Mesenchymal stem cell (in vitro differentiated cells and primary cell): ENCODE data around the gene RPS6KA1.
A peak's percentile ranks its signal among the peaks of the same experiment; 100 is the strongest.

Experiments
- DNase-seq: peaks from one replicate; pipeline ENCODE4 v3.0.0-alpha.2; 2013
- H2AFZ ChIP-seq: one replicate; pipeline ENCODE4 v1.6.1; 2013; ENCODE audit warnings: low read depth, mild to moderate bottlenecking, control low read depth, inconsistent platforms, low read length, moderate library complexity
- H2AK5ac ChIP-seq: 2 replicates; pipeline ENCODE4 v1.6.1; 2013; ENCODE audit warnings: low read length, moderate library complexity, mild to moderate bottlenecking, inconsistent platforms; ENCODE audit not compliant: severe bottlenecking
- H2BK120ac ChIP-seq: one replicate; pipeline ENCODE4 v1.6.1; 2013; ENCODE audit warnings: low read depth, mild to moderate bottlenecking, inconsistent platforms, low read length, moderate library complexity
- H2BK12ac ChIP-seq, 2 experiments: one replicate each; pipeline ENCODE4 v1.6.1; 2013; ENCODE audit warnings: inconsistent platforms in 2 of 2, low read length in 2 of 2, mild to moderate bottlenecking in 2 of 2, moderate library complexity in 2 of 2, control low read depth in 1 of 2
- H2BK15ac ChIP-seq: one replicate; pipeline ENCODE4 v1.6.1; 2013; ENCODE audit warnings: mild to moderate bottlenecking, low read depth, inconsistent platforms; ENCODE audit not compliant: poor library complexity, severe bottlenecking
- H2BK5ac ChIP-seq: 2 replicates; pipeline ENCODE4 v1.6.1; 2013; ENCODE audit warnings: low read depth, mild to moderate bottlenecking, low read length, control low read depth, inconsistent platforms; ENCODE audit not compliant: poor library complexity, severe bottlenecking
- H3K14ac ChIP-seq, 2 experiments: one replicate each; pipeline ENCODE4 v1.6.1; 2013; ENCODE audit warnings: inconsistent platforms in 2 of 2, low read length in 2 of 2, control low read depth in 1 of 2, mild to moderate bottlenecking in 1 of 2, moderate library complexity in 1 of 2
- H3K18ac ChIP-seq, 2 experiments: one replicate each; pipeline ENCODE4 v1.6.1; 2013; ENCODE audit warnings: inconsistent platforms in 2 of 2, low read length in 2 of 2, control low read depth in 1 of 2, low read depth in 1 of 2, mild to moderate bottlenecking in 1 of 2
- H3K23ac ChIP-seq, 2 experiments: one replicate each; pipeline ENCODE4 v1.6.1; 2013; ENCODE audit warnings: inconsistent platforms in 2 of 2, low read length in 2 of 2, mild to moderate bottlenecking in 2 of 2, moderate library complexity in 2 of 2, control low read depth in 1 of 2
- H3K27ac ChIP-seq: 2 replicates; pipeline ENCODE4 v1.5.1; 2013; ENCODE audit warnings: mild to moderate bottlenecking, moderate library complexity, low read length, control low read depth, inconsistent platforms; ENCODE audit not compliant: poor library complexity, severe bottlenecking
- H3K27me3 ChIP-seq, 2 experiments: 2 replicates each; pipeline versions ENCODE4 v1.6.1 to v1.7.0; 2013; ENCODE audit warnings: low read length in 2 of 2, mild to moderate bottlenecking in 2 of 2, moderate library complexity in 2 of 2, control low read depth in 1 of 2, inconsistent platforms in 1 of 2; ENCODE audit not compliant: control insufficient read depth in 1 of 2, insufficient read depth in 1 of 2
- H3K36me3 ChIP-seq, 2 experiments: 2 replicates each; pipeline versions ENCODE4 v1.6.1 to v1.7.0; 2013; ENCODE audit warnings: low read length in 2 of 2, control low read depth in 1 of 2, inconsistent platforms in 1 of 2, low read depth in 1 of 2, mild to moderate bottlenecking in 1 of 2; ENCODE audit not compliant: insufficient read depth in 2 of 2, control insufficient read depth in 1 of 2
- H3K4ac ChIP-seq, 2 experiments: one replicate each; pipeline ENCODE4 v1.6.1; 2013; ENCODE audit warnings: inconsistent platforms in 2 of 2, low read length in 2 of 2, mild to moderate bottlenecking in 2 of 2, moderate library complexity in 2 of 2, control low read depth in 1 of 2, low read depth in 1 of 2
- H3K4me1 ChIP-seq: 2 replicates; pipeline ENCODE4 v1.6.1; 2013; ENCODE audit warnings: low read depth, low read length, control low read depth; ENCODE audit not compliant: control insufficient read depth, insufficient read depth
- H3K4me2 ChIP-seq: 2 replicates; pipeline ENCODE4 v1.6.1; 2013; ENCODE audit warnings: low read length, mild to moderate bottlenecking, inconsistent platforms; ENCODE audit not compliant: poor library complexity, severe bottlenecking
- H3K4me3 ChIP-seq, 2 experiments: 2 replicates each; pipeline versions ENCODE4 v1.5.1 to v1.7.0; 2013; ENCODE audit warnings: low read length in 2 of 2, mild to moderate bottlenecking in 2 of 2, control low read depth in 1 of 2, low read depth in 1 of 2; ENCODE audit not compliant: insufficient read depth in 1 of 2
- H3K79me1 ChIP-seq: replicated peaks from 2 replicates; pipeline ENCODE4 v1.6.1; 2013; ENCODE audit warnings: mild to moderate bottlenecking, control low read depth, low read length, inconsistent platforms; ENCODE audit not compliant: poor library complexity, severe bottlenecking
- H3K9ac ChIP-seq: 2 replicates; pipeline ENCODE4 v1.7.0; 2013; ENCODE audit warnings: mild to moderate bottlenecking, low read length, moderate library complexity
- H3K9me3 ChIP-seq: 2 replicates; pipeline ENCODE4 v1.7.0; 2013; ENCODE audit warnings: mild to moderate bottlenecking, low read length; ENCODE audit not compliant: control insufficient read depth
- H4K8ac ChIP-seq: one replicate; pipeline ENCODE4 v1.6.1; 2013; ENCODE audit warnings: inconsistent platforms, mild to moderate bottlenecking, low read length, moderate library complexity
- H4K91ac ChIP-seq: one replicate; pipeline ENCODE4 v1.6.1; 2013; ENCODE audit warnings: mild to moderate bottlenecking, low read length, inconsistent platforms
- WGBS: methylation state at CpG from one replicate; pipeline ENCODE4 v1.1.7; 2013; ENCODE audit warnings: mixed read lengths; 5-methylcytosine and 5-hydroxymethylcytosine counted together

Gene RPS6KA1

DNA sequence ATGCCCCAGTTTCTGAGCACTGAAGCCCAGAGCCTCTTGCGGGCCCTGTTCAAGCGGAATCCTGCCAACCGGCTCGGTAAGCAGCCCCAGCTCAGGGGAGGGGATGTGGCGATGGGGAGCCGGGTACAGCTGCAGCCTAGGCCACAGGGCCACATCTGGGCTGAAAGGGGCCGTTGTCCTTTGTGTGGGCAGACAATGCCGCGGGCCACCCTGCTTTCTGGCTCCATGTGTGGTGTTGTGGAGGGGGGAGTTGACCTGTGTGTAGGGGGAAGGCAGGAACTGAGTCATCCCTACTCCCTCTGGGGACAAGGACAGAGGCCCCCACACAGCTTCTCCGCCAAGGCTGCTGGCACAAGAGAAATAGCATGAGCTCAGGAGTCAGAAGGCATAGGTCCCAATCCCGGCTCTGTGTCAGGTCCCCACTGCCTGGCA, 26.0 kb downstream of the RPS6KA1 start:
- H2AK5ac ChIP-seq = no peak overlapping the region
- H3K27ac ChIP-seq = no peak overlapping the region
- no peak overlapping the region for H3K18ac ChIP-seq
- no peaks in the 10 kb centered on the region for H3K27me3 ChIP-seq
- no peak overlapping the region for H2BK5ac ChIP-seq
- H3K23ac ChIP-seq = no peak overlapping the region
- H2BK15ac ChIP-seq = no peak overlapping the region
- peaks cover 0 to 61% of the 10 kb centered on the region in 2 experiments for H3K36me3 ChIP-seq
- peak overlapping the region; percentile 5 for H4K8ac ChIP-seq
- H2BK12ac ChIP-seq = no peak overlapping the region
- no peak overlapping the region for H2AFZ ChIP-seq
- H3K4ac ChIP-seq = no peak overlapping the region
- H3K9ac ChIP-seq = no peak overlapping the region
- no peak overlapping the region for H3K4me3 ChIP-seq
- no peaks in the 10 kb centered on the region for H3K4me1 ChIP-seq
- no peak for DNase-seq
- H4K91ac ChIP-seq = peak overlapping the region; percentile 2
- H2BK120ac ChIP-seq = no peak overlapping the region
- no peaks in the 10 kb centered on the region for H3K79me1 ChIP-seq
- no peak overlapping the region for H3K4me2 ChIP-seq
- no peaks in the 10 kb centered on the region for H3K9me3 ChIP-seq
- no peak overlapping the region for H3K14ac ChIP-seq
- WGBS = 81% methylated on average over 11 of the region's 11 CpGs

GRCh38 chr1:26556111-26556510, 26.6 kb downstream of the RPS6KA1 start:
- no peak overlapping the region for H3K27ac ChIP-seq
- H3K23ac ChIP-seq = no peak overlapping the region
- H3K4me2 ChIP-seq = no peak overlapping the region
- H4K91ac ChIP-seq = no peak overlapping the region
- no peaks in the 10 kb centered on the region for H3K4me1 ChIP-seq
- H3K4me3 ChIP-seq = no peak overlapping the region
- no peak for DNase-seq
- H3K79me1 ChIP-seq = no peaks in the 10 kb centered on the region
- no peaks in the 10 kb centered on the region for H3K9me3 ChIP-seq
- H2BK120ac ChIP-seq = no peak overlapping the region
- no peak overlapping the region for H2BK15ac ChIP-seq
- no peak overlapping the region for H3K18ac ChIP-seq
- H2AK5ac ChIP-seq = no peak overlapping the region
- no peak overlapping the region for H3K4ac ChIP-seq
- 100% methylated on average over 2 of the region's 2 CpGs for WGBS
- H2AFZ ChIP-seq = no peak overlapping the region
- no peak overlapping the region for H4K8ac ChIP-seq
- no peak overlapping the region for H3K14ac ChIP-seq
- no peak overlapping the region for H3K9ac ChIP-seq
- no peaks in the 10 kb centered on the region for H3K27me3 ChIP-seq
- no peak overlapping the region for H2BK5ac ChIP-seq
- no peak overlapping the region for H2BK12ac ChIP-seq
- H3K36me3 ChIP-seq = peaks cover 0 to 67% of the 10 kb centered on the region in 2 experiments

GRCh38 chr1:26557008-26557407, 27.4 kb downstream of the RPS6KA1 start:
- no peak overlapping the region for H3K14ac ChIP-seq
- no peak overlapping the region for H2BK15ac ChIP-seq
- H3K4me3 ChIP-seq = no peak overlapping the region
- H3K36me3 ChIP-seq = peaks cover 0 to 65% of the 10 kb centered on the region in 2 experiments
- no peak overlapping the region for H2AFZ ChIP-seq
- H3K27ac ChIP-seq = no peak overlapping the region
- H2AK5ac ChIP-seq = no peak overlapping the region
- no peaks in the 10 kb centered on the region for H3K9me3 ChIP-seq
- H3K18ac ChIP-seq = no peak overlapping the region
- WGBS = 99% methylated on average over 13 of the region's 14 CpGs
- no peaks in the 10 kb centered on the region for H3K4me1 ChIP-seq
- H3K79me1 ChIP-seq = no peaks in the 10 kb centered on the region
- H3K9ac ChIP-seq = no peak overlapping the region
- H3K23ac ChIP-seq = no peak overlapping the region
- H2BK5ac ChIP-seq = no peak overlapping the region
- H2BK120ac ChIP-seq = no peak overlapping the region
- H3K4ac ChIP-seq = no peak overlapping the region
- H2BK12ac ChIP-seq = no peak overlapping the region
- no peak for DNase-seq
- no peak overlapping the region for H4K91ac ChIP-seq
- H3K4me2 ChIP-seq = no peak overlapping the region
- H3K27me3 ChIP-seq = no peaks in the 10 kb centered on the region
- H4K8ac ChIP-seq = no peak overlapping the region

GRCh38 chr1:26558685-26559048, 29.1 kb downstream of the RPS6KA1 start:
- Histone ChIP-seq H3K14ac (no peak overlapping the region), H3K36me3 (peaks cover 0 to 62% of the 10 kb centered on the region in 2 experiments), H3K18ac (no peak overlapping the region), H3K4me1 (no peaks in the 10 kb centered on the region), H3K23ac (no peak overlapping the region), H2BK12ac (no peak overlapping the region), H2AFZ (no peak overlapping the region), H3K4me2 (no peak overlapping the region), H3K9me3 (no peaks in the 10 kb centered on the region), H3K4me3 (no peak overlapping the region), H2BK5ac (no peak overlapping the region), H3K27ac (no peak overlapping the region), H3K27me3 (no peaks in the 10 kb centered on the region), H2AK5ac (no peak overlapping the region), H3K79me1 (no peaks in the 10 kb centered on the region), H2BK120ac (no peak overlapping the region), H4K8ac (no peak overlapping the region), H4K91ac (no peak overlapping the region), H2BK15ac (no peak overlapping the region), H3K4ac (no peak overlapping the region), H3K9ac (no peak overlapping the region)
- no peak for DNase-seq
- WGBS = 92% methylated on average over 13 of the region's 13 CpGs
